Mammary epithelial cell (primary cell): ENCODE measurements around the gene RCCD1.

ENCODE experiments used
- EZH2 ChIP-seq: IDR thresholded peaks from 2 replicates; pipeline ENCODE4 v1.6.1; 2012; ENCODE audit warnings: low read length, inconsistent platforms, borderline replicate concordance
- TF ChIP-seq, protein P1 (sequence below), 2 donors: IDR thresholded peaks in 1 of 2; conservative IDR thresholded peaks in 1 of 2; 2 replicates each; pipeline ENCODE4 v1.5.1; 2011 to 2012; ENCODE audit warnings: inconsistent platforms in 2 of 2, low read length in 2 of 2, mild to moderate bottlenecking in 2 of 2, control low read depth in 1 of 2, low read depth in 1 of 2; ENCODE audit not compliant: insufficient read depth in 1 of 2; ENCODE audit errors: extremely low read depth in 1 of 2

GRCh38 chr15:90907838-90908507, 46.7 kb upstream of the RCCD1 start:
- TF ChIP-seq, protein P1, sequence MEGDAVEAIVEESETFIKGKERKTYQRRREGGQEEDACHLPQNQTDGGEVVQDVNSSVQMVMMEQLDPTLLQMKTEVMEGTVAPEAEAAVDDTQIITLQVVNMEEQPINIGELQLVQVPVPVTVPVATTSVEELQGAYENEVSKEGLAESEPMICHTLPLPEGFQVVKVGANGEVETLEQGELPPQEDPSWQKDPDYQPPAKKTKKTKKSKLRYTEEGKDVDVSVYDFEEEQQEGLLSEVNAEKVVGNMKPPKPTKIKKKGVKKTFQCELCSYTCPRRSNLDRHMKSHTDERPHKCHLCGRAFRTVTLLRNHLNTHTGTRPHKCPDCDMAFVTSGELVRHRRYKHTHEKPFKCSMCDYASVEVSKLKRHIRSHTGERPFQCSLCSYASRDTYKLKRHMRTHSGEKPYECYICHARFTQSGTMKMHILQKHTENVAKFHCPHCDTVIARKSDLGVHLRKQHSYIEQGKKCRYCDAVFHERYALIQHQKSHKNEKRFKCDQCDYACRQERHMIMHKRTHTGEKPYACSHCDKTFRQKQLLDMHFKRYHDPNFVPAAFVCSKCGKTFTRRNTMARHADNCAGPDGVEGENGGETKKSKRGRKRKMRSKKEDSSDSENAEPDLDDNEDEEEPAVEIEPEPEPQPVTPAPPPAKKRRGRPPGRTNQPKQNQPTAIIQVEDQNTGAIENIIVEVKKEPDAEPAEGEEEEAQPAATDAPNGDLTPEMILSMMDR (conservative IDR thresholded peaks at IDR 0.05 in 1 of 2, IDR thresholded peaks at IDR 0.05 in 1 of 2; ENCODE audit: extremely low read depth in 1 of 2, insufficient read depth in 1 of 2, low read depth in 1 of 2, low read length in 2 of 2) = no peak
- TF ChIP-seq EZH2 = no peak
